ENCODE results near the gene RGS9. TPM values are rescaled to one million over a fixed set of nuclear protein-coding genes. Genes with fewer than 3 reads are reported as not detected.

Gene RGS9
- total RNA-seq, 1 experiment from 2014 or later = 6.3 TPM

DNA sequence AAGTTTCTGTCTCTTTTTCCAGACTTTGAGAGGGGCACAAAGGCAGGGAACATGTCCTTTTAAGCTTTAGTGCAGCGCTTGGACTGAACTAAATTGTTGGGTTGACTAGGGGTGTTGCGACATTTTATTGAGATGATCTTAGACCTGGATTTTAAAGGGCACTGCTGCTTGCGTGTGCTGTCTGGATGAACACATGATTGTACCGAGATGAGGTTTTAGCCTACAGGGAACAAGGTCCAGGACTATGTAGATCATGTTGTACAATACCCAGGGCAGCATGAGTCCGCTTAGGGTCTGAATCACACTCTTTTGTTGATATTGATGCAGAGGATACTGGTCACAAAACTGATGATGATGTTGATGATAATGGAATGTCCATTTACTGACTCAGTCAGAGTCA, 5.2 kb upstream of the RGS9 start:
- peak; percentile 21 to 46 for DNase-seq
- H3K27ac Mint-ChIP-seq (ENCODE audit: unreplicated experiment) = no peak overlapping the region

GRCh38 chr17:65134035-65134434, 3.1 kb upstream of the RGS9 start:
- H3K36me3 ChIP-seq (ENCODE audit: control insufficient read depth, insufficient read depth, low read length) = no peaks in the 10 kb centered on the region
- H3K9me3 Mint-ChIP-seq (ENCODE audit: unreplicated experiment) = no peaks in the 10 kb centered on the region
- TF ChIP-seq, protein P1, sequence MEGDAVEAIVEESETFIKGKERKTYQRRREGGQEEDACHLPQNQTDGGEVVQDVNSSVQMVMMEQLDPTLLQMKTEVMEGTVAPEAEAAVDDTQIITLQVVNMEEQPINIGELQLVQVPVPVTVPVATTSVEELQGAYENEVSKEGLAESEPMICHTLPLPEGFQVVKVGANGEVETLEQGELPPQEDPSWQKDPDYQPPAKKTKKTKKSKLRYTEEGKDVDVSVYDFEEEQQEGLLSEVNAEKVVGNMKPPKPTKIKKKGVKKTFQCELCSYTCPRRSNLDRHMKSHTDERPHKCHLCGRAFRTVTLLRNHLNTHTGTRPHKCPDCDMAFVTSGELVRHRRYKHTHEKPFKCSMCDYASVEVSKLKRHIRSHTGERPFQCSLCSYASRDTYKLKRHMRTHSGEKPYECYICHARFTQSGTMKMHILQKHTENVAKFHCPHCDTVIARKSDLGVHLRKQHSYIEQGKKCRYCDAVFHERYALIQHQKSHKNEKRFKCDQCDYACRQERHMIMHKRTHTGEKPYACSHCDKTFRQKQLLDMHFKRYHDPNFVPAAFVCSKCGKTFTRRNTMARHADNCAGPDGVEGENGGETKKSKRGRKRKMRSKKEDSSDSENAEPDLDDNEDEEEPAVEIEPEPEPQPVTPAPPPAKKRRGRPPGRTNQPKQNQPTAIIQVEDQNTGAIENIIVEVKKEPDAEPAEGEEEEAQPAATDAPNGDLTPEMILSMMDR (IDR thresholded peaks at IDR 0.05; ENCODE audit: insufficient read depth in 1 of 2, low read depth in 1 of 2, low read length in 1 of 2, severe bottlenecking in 1 of 2, unreplicated experiment in 1 of 2) = no peak
- no peak for DNase-seq
- CTCF ChIA-PET = no interaction called here
- H3K4me3 ChIP-seq (ENCODE audit: low read depth, low read length) = no peak overlapping the region
- H3K4me1 Mint-ChIP-seq (ENCODE audit: low read depth, unreplicated experiment) = peaks cover 6% of the 10 kb centered on the region
- BruUV-seq (replicated peaks) = no TSS peak
- no peaks in the 10 kb centered on the region for H3K27me3 ChIP-seq (replicated peaks; ENCODE audit: control insufficient read depth, insufficient read depth, low read length)
- no peaks in the 10 kb centered on the region for H3K9me3 ChIP-seq
- H3K4me3 Mint-ChIP-seq (ENCODE audit: unreplicated experiment) = no peak overlapping the region
- no peaks in the 10 kb centered on the region for H3K36me3 Mint-ChIP-seq (ENCODE audit: insufficient read depth, unreplicated experiment)
- H3K27ac Mint-ChIP-seq (ENCODE audit: unreplicated experiment) = no peak overlapping the region
- H3K27me3 Mint-ChIP-seq (ENCODE audit: insufficient read depth, unreplicated experiment) = peaks cover 14% of the 10 kb centered on the region
- H3K4me1 ChIP-seq = peaks cover 7% of the 10 kb centered on the region
- intact Hi-C loops (cut with micrococcal nuclease; ENCODE audit: unreplicated experiment) = no loop called here
- POLR2A ChIA-PET = interaction anchor here (1.0 kb wide), 1 partner anchor 11 kb away, joined by 8 read pairs; no protein-coding TSS in a partner anchor

More for the DNA sequence above, 5.2 kb upstream of the RGS9 start:
- TF ChIP-seq, protein P1 (IDR thresholded peaks at IDR 0.05; ENCODE audit: insufficient read depth in 1 of 2, low read depth in 1 of 2, low read length in 1 of 2, severe bottlenecking in 1 of 2, unreplicated experiment in 1 of 2) = no peak
- Histone ChIP-seq H3K27me3 (replicated peaks; ENCODE audit: control insufficient read depth, insufficient read depth, low read length) (no peaks in the 10 kb centered on the region), H3K4me1 (no peaks in the 10 kb centered on the region), H3K9me3 (no peaks in the 10 kb centered on the region), H3K4me3 (ENCODE audit: low read depth, low read length) (no peak overlapping the region), H3K36me3 (ENCODE audit: control insufficient read depth, insufficient read depth, low read length) (no peaks in the 10 kb centered on the region)
- BruUV-seq (replicated peaks) = no TSS peak
- Mint-ChIP-seq H3K9me3 (ENCODE audit: unreplicated experiment) (no peaks in the 10 kb centered on the region), H3K27me3 (ENCODE audit: insufficient read depth, unreplicated experiment) (peaks cover 19% of the 10 kb centered on the region), H3K4me1 (ENCODE audit: low read depth, unreplicated experiment) (no peaks in the 10 kb centered on the region), H3K36me3 (ENCODE audit: insufficient read depth, unreplicated experiment) (no peaks in the 10 kb centered on the region), H3K4me3 (ENCODE audit: unreplicated experiment) (no peak overlapping the region)
- ChIA-PET CTCF (no interaction called here), POLR2A (no interaction called here)
- intact Hi-C loops (cut with micrococcal nuclease; ENCODE audit: unreplicated experiment) = no loop called here

DNA sequence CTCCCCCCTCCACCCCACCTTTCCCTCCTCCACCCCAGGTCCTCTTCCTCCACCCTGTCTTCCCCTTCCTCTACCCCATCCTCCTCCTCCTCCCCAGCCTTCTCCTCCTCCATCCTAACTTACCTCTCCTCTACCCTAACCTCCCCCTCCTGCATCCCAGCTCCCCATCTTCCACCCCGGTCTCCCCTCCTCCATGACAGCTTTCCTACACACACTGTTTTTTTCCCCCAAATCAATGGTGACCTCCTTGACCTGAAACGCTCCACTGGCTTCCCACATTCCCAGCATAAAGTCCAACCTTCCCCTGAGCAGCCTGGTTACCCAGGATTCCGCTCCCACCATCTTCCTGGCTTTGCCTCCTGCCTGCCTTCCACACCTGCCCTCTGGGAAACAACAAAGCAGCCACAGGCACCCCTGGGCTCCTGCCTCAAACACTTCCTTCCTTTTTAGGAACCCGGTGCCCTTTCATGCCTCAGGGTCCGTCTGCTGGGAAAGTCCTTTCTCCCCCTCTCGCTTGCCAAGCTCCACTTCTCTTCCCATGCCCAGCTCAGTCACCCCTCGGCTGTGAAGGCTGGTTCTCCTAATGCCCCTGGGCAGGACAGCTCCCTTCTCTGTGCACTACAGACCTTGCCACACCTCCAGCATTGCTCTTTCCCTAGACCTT, 2.1 kb downstream of the RGS9 start:
- H3K27me3 Mint-ChIP-seq (ENCODE audit: insufficient read depth, unreplicated experiment) = peaks cover 29% of the 10 kb centered on the region
- BruUV-seq (replicated peaks) = no TSS peak
- no peaks in the 10 kb centered on the region for H3K9me3 ChIP-seq
- ChIA-PET CTCF (interaction anchor here (1.4 kb wide), 1 partner anchor 38 kb away, joined by 10 read pairs; no protein-coding TSS in a partner anchor), POLR2A (no interaction called here)
- H3K27me3 ChIP-seq (replicated peaks; ENCODE audit: control insufficient read depth, insufficient read depth, low read length) = no peaks in the 10 kb centered on the region
- H3K36me3 ChIP-seq (ENCODE audit: control insufficient read depth, insufficient read depth, low read length) = no peaks in the 10 kb centered on the region
- DNase-seq = no peak
- intact Hi-C loops (cut with micrococcal nuclease; ENCODE audit: unreplicated experiment) = no loop called here
- H3K4me1 ChIP-seq = peaks cover 7% of the 10 kb centered on the region
- no peaks in the 10 kb centered on the region for H3K36me3 Mint-ChIP-seq (ENCODE audit: insufficient read depth, unreplicated experiment)
- peaks cover 6% of the 10 kb centered on the region for H3K4me1 Mint-ChIP-seq (ENCODE audit: low read depth, unreplicated experiment)
- no peak overlapping the region for H3K4me3 ChIP-seq (ENCODE audit: low read depth, low read length)
- H3K27ac Mint-ChIP-seq (ENCODE audit: unreplicated experiment) = no peak overlapping the region
- no peaks in the 10 kb centered on the region for H3K9me3 Mint-ChIP-seq (ENCODE audit: unreplicated experiment)
- TF ChIP-seq, protein P1 (IDR thresholded peaks at IDR 0.05; ENCODE audit: insufficient read depth in 1 of 2, low read depth in 1 of 2, low read length in 1 of 2, severe bottlenecking in 1 of 2, unreplicated experiment in 1 of 2) = no peak
- H3K4me3 Mint-ChIP-seq (ENCODE audit: unreplicated experiment) = no peak overlapping the region

Measured in Caco-2 (cell line).